HepG2 (cell line): Measurements from ENCODE around the gene ADGRE2. TPM values are rescaled to one million over a fixed set of nuclear protein-coding genes. Genes with fewer than 3 reads are reported as not detected.

Experiments
- ATAC-seq: fragments of 200-7000 bp; cut with Tn5 transposase; 3 replicates; pipeline ENCODE4 v1.9.1; 2020; ENCODE audit warnings: mild to moderate bottlenecking, moderate library complexity
- BruUV-seq: library from RNA; stranded (reverse); fragments of 400-500 nt; replicated peaks from 2 replicates; lab custom pipeline; 2021; lab: Mats Ljungman, UMichigan
- CTCF ChIA-PET: fragments of 300-600 bp; formaldehyde crosslinking; extraction: SDS; loops from one replicate; lab custom pipeline; 2021; ENCODE audit warnings: low total read pairs, inconsistent platforms, low intra/inter-chr PET ratio; lab: Yijun Ruan, JAX
- POLR2A ChIA-PET: fragments of 350-600 bp; sonication (Branson Sonifier 250); formaldehyde crosslinking; loops from one replicate; lab custom pipeline; 2020; ENCODE audit warnings: antibody characterized with exemption, inconsistent platforms; lab: Yijun Ruan, JAX
- DNase-seq: peaks from one replicate; pipeline ENCODE4 v3.0.0-alpha.2; 2015; ENCODE audit warnings: low spot score
- FAIRE-seq: peaks from 3 replicates; lab custom pipeline; 2011; peaks lifted over from hg19 to GRCh38; lab: Jason Lieb, UNC
- H2AFZ ChIP-seq: one replicate; pipeline ENCODE4 v1.6.1; 2011; ENCODE audit warnings: low read length, inconsistent platforms
- H3K27ac ChIP-seq: fragments of 300-600 bp; 3 replicates; pipeline ENCODE4 v1.8.0; 2011; ENCODE audit warnings: mixed run types, mild to moderate bottlenecking, mixed read lengths, low read length, inconsistent platforms; ENCODE audit not compliant: insufficient read depth; ENCODE audit errors: extremely low read length
- H3K27me3 ChIP-seq, 2 experiments: fragments of 200-600 bp in 1 of 2; 2 replicates in 1 of 2; 3 replicates in 1 of 2; pipeline versions ENCODE4 v1.6.0 to v1.8.0; 2011; ENCODE audit warnings: low read length in 2 of 2, mild to moderate bottlenecking in 2 of 2, moderate library complexity in 2 of 2, inconsistent platforms in 1 of 2; ENCODE audit not compliant: insufficient read depth in 2 of 2, control insufficient read depth in 1 of 2
- H3K36me3 ChIP-seq, 2 experiments: fragments of 200-600 bp in 1 of 2; replicated peaks in 1 of 2; 2 replicates in 1 of 2; 3 replicates in 1 of 2; pipeline versions ENCODE4 v1.5.1 to v1.8.0; 2011; ENCODE audit warnings: low read length in 2 of 2, inconsistent platforms in 1 of 2; ENCODE audit not compliant: insufficient read depth in 2 of 2, control insufficient read depth in 1 of 2
- H3K4me1 ChIP-seq: 2 replicates; pipeline ENCODE4 v1.5.1; 2012; ENCODE audit warnings: low read length, inconsistent platforms; ENCODE audit not compliant: insufficient read depth
- H3K4me2 ChIP-seq: 2 replicates; pipeline ENCODE4 v1.6.0; 2011; ENCODE audit warnings: low read depth, low read length, inconsistent platforms
- H3K4me3 ChIP-seq, 3 experiments: fragments of 200-600 bp in 1 of 3; sonication (generic), shearing (Covaris generic) in 1 of 3; replicated peaks in 1 of 3; 2 replicates each; pipeline ENCODE4 v1.5.1; 2011 to 2016; ENCODE audit warnings: low read length in 3 of 3, inconsistent platforms in 2 of 3, low read depth in 2 of 3, mild to moderate bottlenecking in 2 of 3, control low read depth in 1 of 3, mixed read lengths in 1 of 3; ENCODE audit not compliant: insufficient read depth in 1 of 3
- H3K79me2 ChIP-seq: one replicate; pipeline ENCODE4 v1.6.1; 2011; ENCODE audit warnings: low read length, inconsistent platforms; ENCODE audit not compliant: insufficient read depth
- H3K9ac ChIP-seq: 2 replicates; pipeline ENCODE4 v1.6.0; 2011; ENCODE audit warnings: mild to moderate bottlenecking, low read depth, low read length, inconsistent platforms; ENCODE audit not compliant: insufficient read depth
- H3K9me3 ChIP-seq: 2 replicates; pipeline ENCODE4 v1.5.1; 2012; ENCODE audit warnings: mild to moderate bottlenecking, low read length
- H4K20me1 ChIP-seq: 2 replicates; pipeline ENCODE4 v1.6.0; 2011; ENCODE audit warnings: inconsistent platforms, mild to moderate bottlenecking, low read length, moderate library complexity; ENCODE audit not compliant: insufficient read depth
- CEBPB ChIP-seq: IDR thresholded peaks from 2 replicates; pipeline ENCODE4 v1.6.1; 2011; ENCODE audit warnings: low read depth, low read length, improper control_type of control experiment, borderline replicate concordance
- HOXA9 ChIP-seq: sonication (generic); formaldehyde crosslinking; IDR thresholded peaks from 2 replicates; pipeline ENCODE4 v1.8.1; 2022; ENCODE audit warnings: missing genetic modification reagents, mild to moderate bottlenecking, moderate library complexity, borderline replicate concordance
- LRRFIP1 ChIP-seq: sonication (generic); formaldehyde crosslinking; conservative IDR thresholded peaks from 2 replicates; pipeline ENCODE4 v1.4.0; 2020; ENCODE audit warnings: missing genetic modification reagents
- PATZ1 ChIP-seq: sonication (generic); formaldehyde crosslinking; IDR thresholded peaks from 2 replicates; pipeline ENCODE4 v1.4.0; 2020; ENCODE audit warnings: missing genetic modification reagents
- ZNF281 ChIP-seq: sonication (generic); formaldehyde crosslinking; IDR thresholded peaks from 2 replicates; pipeline ENCODE4 v1.4.0; 2020; ENCODE audit warnings: missing genetic modification reagents, borderline replicate concordance
- WGBS: methylation state at CpG from one replicate; pipeline ENCODE4 v1.1.6; 2017; ENCODE audit warnings: low lambda C conversion rate; 5-methylcytosine and 5-hydroxymethylcytosine counted together
- in situ Hi-C: cut with HindIII; loops from 2 replicates; pipeline ENCODE4 v1.10.0; 2017; ENCODE audit warnings: low pct_unique_long_range_greater_than_20kb; ENCODE audit not compliant: extremely low pct_ligation_motif_present
- intact Hi-C: fragments of 100-400 bp; cut with micrococcal nuclease; formaldehyde crosslinking; loops from one replicate; pipeline ENCODE4 v1.10.0; 2022; ENCODE audit not compliant: unreplicated experiment
- polyA plus RNA-seq, 8 experiments: library from polyadenylated mRNA; depleted of rRNA in 3 of 8; stranded (reverse) in 7 of 8; unstranded in 1 of 8; fragments of >200 nt; fragmentation: Illumina TruSeq in 4 of 8; extraction: Trizol in 4 of 8; gene quantifications; 2 replicates each; pipeline versions ENCODE4 v1.2.1 to v1.2.3, GENCODE V29; 2011 to 2016; ENCODE audit warnings: low read depth in 4 of 8, missing spikeins in 1 of 8, mixed read lengths in 1 of 8; ENCODE audit not compliant: insufficient read depth in 1 of 8
- total RNA-seq, 5 experiments: library from RNA; depleted of rRNA; stranded (reverse); fragments of >200 nt; fragmentation: Illumina TruSeq; extraction: Trizol; gene quantifications; 2 replicates each; pipeline ENCODE4 v1.2.3, GENCODE V29; 2016; ENCODE audit warnings: low read depth in 1 of 5

Gene ADGRE2
- total and polyA plus RNA-seq, 2 of the 13 experiments (the other 11 are each of a cell fraction or from before 2014, with no cell fraction given) = 0.04 TPM; not detected in 1

- H3K27ac ChIP-seq = no peak overlapping the region
- DNase-seq (no peak), FAIRE-seq (no peak), ATAC-seq (no peak)
- no peak overlapping the region for H3K9ac ChIP-seq
- in situ Hi-C loops (no loop called here), intact Hi-C loops (no loop called here)
- no TSS peak for BruUV-seq
- POLR2A ChIA-PET = no interaction called here
- no peak overlapping the region for H3K4me2 ChIP-seq
- no peaks in the 10 kb centered on the region for H4K20me1 ChIP-seq
- peaks cover 0 to 3% of the 10 kb centered on the region in 2 experiments; a peak in 2 of 5 replicates for H3K27me3 ChIP-seq
- H2AFZ ChIP-seq = no peak overlapping the region
- TF ChIP-seq CEBPB = 0 out of 2 replicates have a peak, but pooled peaks have one; percentile 5
- no peak for TF ChIP-seq PATZ1 (CRISPR knock-in tag)
- CTCF ChIA-PET = no interaction called here
- WGBS = 23% methylated on average over 4 of the region's 4 CpGs
- no peaks in the 10 kb centered on the region for H3K79me2 ChIP-seq
- no peaks in the 10 kb centered on the region for H3K36me3 ChIP-seq
- H3K9me3 ChIP-seq = no peaks in the 10 kb centered on the region
- H3K4me3 ChIP-seq = no peak overlapping the region
- no peaks in the 10 kb centered on the region for H3K4me1 ChIP-seq
These were observed 14.7 kb downstream of the ADGRE2 start for GRCh38 chr19:14763497-14764145.

GRCh38 chr19:14762111-14762510 is 16.2 kb downstream of the ADGRE2 start:
- no peaks in the 10 kb centered on the region for H3K36me3 ChIP-seq
- no peaks in the 10 kb centered on the region for H3K79me2 ChIP-seq
- no peak overlapping the region for H3K4me2 ChIP-seq
- H4K20me1 ChIP-seq = no peaks in the 10 kb centered on the region
- no peak overlapping the region for H3K4me3 ChIP-seq
- in situ Hi-C loops (no loop called here), intact Hi-C loops (no loop called here)
- no peaks in the 10 kb centered on the region for H3K4me1 ChIP-seq
- ChIA-PET CTCF (no interaction called here), POLR2A (no interaction called here)
- 32% methylated on average over 2 of the region's 2 CpGs for whole genome bisulfite sequencing
- FAIRE-seq = no peak
- peaks cover 0 to 3% of the 10 kb centered on the region in 2 experiments; a peak in 2 of 5 replicates for H3K27me3 ChIP-seq
- ATAC-seq = no peak
- no TSS peak for BruUV-seq
- H3K9me3 ChIP-seq = no peaks in the 10 kb centered on the region
- DNase-seq = no peak
- H2AFZ ChIP-seq = no peak overlapping the region
- no peak overlapping the region for H3K27ac ChIP-seq
- H3K9ac ChIP-seq = no peak overlapping the region
- no peak for TF ChIP-seq ZNF281 (CRISPR knock-in tag)
- TF ChIP-seq LRRFIP1 = no peak
- TF ChIP-seq HOXA9 (CRISPR knock-in tag) = no peak
